ENCODE data around the gene MRPL17.

MRPL17 gene

DNA sequence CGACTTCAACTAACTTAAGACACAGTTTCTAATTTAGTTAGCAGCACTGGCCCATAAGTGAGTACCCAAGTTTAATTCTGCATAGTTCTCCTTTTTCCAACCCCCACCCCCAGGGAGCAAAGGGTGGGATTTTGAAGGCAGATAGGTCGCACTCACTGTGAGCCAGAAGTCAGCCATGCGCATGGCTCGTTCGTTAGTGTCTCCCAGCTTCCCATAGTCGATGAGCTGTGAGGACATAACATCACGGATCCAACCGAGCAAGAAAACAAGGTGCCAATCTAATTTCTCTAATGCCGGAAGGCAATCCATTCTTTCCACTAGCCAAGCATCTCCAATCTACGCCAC lies 577 bp downstream of the MRPL17 start:
- DNase-seq (ENCODE audit: low read depth in 2 of 2) = no peak

GRCh38 chr11:6681949-6682348 lies 1.2 kb downstream of the MRPL17 start:
- no peak for DNase-seq (ENCODE audit: low read depth in 2 of 2)

GRCh38 chr11:6681505-6681904 lies 1.6 kb downstream of the MRPL17 start:
- DNase-seq (ENCODE audit: low read depth in 2 of 2) = no peak

DNA sequence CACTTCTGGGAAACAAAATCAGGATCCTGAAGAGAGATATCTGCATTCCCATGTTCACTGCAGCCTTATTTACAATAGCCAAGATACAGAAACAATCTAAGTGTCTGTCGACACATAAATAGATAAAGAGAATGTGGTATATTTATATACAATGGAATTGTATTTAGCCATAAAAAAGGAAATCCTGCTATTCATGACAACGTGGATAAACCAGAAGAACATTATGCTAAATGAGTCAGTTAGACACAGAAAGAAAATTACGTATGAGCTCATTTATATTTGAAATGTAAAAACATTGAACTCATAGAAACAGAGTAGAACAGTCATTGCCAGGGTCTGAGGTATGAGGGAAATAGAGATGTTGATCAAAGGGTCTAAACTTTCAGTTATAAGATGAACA lies 6.1 kb downstream of the MRPL17 start:
- DNase-seq (ENCODE audit: low read depth in 2 of 2) = no peak

DNA sequence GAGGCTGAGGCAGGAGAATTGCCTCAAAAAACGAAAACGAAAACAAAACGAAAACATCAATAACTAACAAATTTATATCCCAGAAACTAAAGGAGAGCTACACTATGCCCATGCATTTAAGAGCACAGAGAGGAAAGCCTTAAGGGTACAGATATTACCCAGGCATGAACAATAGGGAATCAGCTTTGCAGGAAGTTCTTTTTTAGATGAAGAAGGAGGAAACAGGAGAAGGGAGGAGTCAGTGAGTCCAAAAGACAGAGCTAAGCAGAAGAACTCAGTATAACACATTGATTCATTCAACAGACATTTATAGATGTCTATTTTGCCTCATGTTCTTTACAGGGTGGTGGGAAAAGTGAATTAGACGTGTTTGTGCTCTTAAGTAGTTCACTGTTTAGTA lies 8.3 kb downstream of the MRPL17 start:
- DNase-seq (ENCODE audit: low read depth in 2 of 2) = no peak

- no peak for DNase-seq (ENCODE audit: low read depth in 2 of 2)
Measured at GRCh38 chr11:6674219-6674597, 8.9 kb downstream of the MRPL17 start.

- DNase-seq (ENCODE audit: low read depth in 2 of 2) = no peak
Measured at GRCh38 chr11:6673523-6674218, 9.5 kb downstream of the MRPL17 start.

DNA sequence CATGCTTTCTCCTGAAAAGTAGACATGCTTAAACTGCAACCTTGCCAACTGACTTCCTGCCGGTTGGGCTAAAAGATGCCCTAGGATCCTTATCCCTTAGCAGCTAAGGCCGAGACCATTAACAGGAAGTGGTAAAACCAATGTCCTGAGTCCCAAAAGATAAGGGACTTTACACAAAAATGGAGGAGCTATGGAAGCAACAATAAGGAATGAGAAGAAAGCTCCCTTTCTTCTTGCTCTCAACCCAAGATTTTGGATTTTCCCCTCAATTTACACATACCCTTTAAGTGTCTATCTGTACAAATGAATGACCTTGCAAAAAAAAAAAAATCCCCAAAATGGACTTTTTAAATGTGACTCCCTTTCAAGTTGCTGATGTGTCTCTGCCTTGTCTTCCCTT lies 11.1 kb downstream of the MRPL17 start:
- DNase-seq (ENCODE audit: low read depth in 2 of 2) = no peak

GRCh38 chr11:6670202-6670830 lies 12.8 kb downstream of the MRPL17 start:
- no peak for DNase-seq (ENCODE audit: low read depth in 2 of 2)

DNA sequence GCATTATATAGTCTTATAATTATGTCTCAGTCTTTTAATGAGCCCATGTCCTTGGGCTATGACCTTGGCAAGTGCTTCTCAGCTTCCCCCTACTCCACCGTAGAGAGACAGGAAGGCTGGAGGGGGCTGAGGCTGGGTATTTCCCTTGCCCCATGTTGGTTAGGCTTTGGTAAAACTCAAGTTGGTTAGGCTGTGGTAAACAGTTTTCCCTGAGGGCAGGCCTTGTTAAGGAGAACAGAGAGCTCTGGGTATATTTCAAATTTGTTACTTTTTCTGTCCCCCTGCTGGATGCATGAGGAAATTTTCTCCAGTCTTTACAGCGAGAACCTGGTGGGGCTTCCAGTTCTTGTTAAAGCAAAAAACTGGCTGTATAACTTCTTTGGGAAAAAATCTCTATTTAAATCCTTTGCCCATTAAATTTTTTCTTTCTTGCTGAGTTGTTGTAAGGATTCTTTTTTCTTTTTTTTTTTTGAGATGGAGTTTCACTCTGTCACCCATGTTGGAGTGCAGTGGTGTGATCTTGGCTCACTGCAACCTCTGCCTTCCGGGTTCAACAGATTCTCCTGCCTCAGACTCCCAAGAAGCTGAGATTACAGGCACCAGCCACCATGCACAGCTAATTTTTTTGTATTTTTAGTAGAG lies 15.3 kb downstream of the MRPL17 start:
- DNase-seq (ENCODE audit: low read depth in 2 of 2) = no peak

DNA sequence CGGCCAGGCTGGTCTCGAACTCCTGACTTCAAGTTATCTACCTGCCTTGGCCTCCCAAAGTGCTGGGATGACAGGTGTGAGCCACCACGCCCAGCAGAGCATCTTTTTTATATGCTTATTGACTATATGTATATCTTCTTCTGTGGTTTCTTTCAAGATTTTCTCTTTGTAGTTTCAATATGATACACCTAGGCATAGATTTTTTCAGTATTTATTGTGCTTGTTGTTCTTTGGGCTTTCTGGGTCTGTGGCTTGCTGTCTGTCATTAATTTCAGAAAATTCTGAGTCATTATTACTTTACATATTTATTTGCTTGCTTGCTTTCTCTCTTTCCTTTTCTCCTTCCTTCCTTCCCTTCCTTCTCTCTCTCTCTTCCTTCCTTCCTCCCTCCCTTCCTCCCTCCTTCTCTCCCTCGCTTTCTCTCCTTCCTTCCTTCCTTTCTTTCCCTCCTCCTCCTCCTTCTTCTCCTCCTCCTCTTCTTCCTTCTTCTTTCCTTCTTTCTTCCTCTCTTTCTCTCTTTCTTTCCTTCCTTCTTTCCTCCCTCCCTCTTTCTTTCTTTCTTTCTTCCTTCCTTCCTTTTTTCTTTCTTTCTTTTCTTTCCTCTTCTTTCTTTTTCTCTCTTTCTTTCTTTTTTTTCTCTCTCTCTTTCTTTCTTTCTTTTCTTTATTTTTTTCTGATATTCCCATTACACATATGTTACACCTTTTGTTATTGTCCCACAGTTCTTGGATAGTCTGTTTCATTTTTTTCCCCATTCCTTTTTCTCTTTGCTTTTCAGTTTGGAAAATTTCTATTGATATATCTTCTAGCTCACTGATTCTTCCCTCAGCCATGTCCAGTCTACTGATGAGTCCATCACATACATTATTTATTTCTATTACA lies 16.6 kb downstream of the MRPL17 start:
- no peak for DNase-seq (ENCODE audit: low read depth in 2 of 2)

- no peak for DNase-seq (ENCODE audit: low read depth in 2 of 2)
Measured at GRCh38 chr11:6664551-6664950, 18.6 kb downstream of the MRPL17 start.

GRCh38 chr11:6663794-6664469 lies 19.2 kb downstream of the MRPL17 start:
- DNase-seq (ENCODE audit: low read depth in 2 of 2) = no peak

DNA sequence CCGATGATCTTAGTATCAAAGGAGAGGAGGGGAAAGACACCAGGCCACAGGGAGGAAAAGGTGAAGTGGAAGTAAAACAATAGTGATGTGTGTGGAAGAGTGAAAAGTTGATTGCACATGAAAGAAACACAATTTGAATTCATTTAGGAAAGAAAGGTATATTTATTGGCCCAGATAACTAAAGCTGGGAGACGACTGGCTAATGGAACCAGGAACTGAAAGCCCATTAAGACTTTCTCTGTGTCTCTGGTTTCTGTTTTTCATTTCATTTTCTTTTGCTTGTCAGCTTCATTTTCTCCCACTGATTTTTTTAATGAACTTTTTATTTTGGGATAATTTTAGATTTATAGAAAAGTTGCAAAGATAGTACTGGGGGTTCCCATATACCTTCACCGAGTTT lies 22.4 kb downstream of the MRPL17 start:
- no peak for DNase-seq (ENCODE audit: low read depth in 2 of 2)

GRCh38 chr11:6658647-6659046 lies 24.5 kb downstream of the MRPL17 start:
- DNase-seq (ENCODE audit: low read depth in 2 of 2) = no peak

GRCh38 chr11:6657346-6657745 lies 25.8 kb downstream of the MRPL17 start:
- no peak for DNase-seq (ENCODE audit: low read depth in 2 of 2)

DNA sequence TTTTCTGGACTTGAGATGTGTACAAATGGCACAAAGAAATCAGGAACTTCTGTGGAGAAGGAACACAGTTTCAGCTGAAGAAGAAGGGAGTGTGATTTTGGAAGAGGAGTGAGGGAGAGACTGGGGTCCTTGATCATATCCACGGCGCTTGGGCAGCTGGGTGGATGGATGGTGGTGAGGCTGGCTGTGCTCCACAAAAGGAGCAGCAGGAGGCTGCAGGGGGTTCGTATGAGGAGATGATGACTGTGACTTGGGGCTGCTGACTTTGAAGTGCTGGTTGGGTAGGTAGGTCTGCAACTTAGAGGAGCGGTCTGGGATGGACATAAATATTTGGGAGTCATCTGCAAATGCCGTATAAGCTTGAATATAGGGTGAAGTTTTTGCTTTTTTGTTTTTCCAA lies 26.2 kb downstream of the MRPL17 start:
- no peak for DNase-seq (ENCODE audit: low read depth in 2 of 2)

- DNase-seq (ENCODE audit: low read depth in 2 of 2) = no peak
Measured at GRCh38 chr11:6656584-6656915, 26.6 kb downstream of the MRPL17 start.

GRCh38 chr11:6655790-6656583 lies 27.2 kb downstream of the MRPL17 start, which contains the start of gene DCHS1:
TSS of gene DCHS1 (minus strand) at chr11:6655809. CDS start at chr11:6641613, 14,196 bp downstream.
- DNase-seq (ENCODE audit: low read depth in 2 of 2) = no peak

DNA sequence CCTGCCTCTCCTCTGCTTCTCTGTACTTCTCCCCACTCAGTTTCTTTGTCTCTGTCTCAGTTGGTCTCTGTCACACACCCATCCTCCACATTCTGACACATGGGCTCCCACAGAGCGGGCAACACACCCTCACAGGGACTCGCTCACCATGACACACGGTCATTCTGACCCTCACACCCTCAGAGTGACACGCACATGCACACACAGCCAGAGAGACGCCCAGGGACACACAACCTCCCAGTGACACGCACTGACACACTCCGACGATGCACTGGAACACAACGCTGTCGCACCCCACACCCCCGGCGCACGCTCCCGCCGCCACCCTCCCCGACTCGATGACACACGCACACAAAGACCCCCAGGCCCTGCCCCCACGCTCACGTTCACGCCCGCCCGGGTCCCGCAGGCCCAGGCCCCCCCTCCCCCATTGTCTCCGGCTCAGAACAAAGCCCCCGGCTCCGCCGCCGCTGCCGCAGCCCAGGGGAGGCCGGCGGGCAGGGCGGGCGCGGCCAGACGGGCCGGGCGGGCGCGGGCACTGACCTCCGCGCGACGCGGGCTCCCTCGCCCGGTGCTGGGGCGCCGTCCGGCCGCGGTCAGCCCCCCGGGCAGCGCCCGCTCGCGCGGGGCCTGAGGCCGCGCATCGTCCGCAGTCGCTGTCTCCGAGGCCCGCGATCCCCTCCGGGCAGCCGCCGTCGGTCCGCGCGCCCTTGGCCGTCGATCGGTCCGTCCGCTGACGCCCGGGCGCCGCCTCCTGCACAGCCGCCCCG lies 27.9 kb downstream of the MRPL17 start:
- DNase-seq (ENCODE audit: low read depth in 2 of 2) = peak in 1 of 2 donors; percentile 13
